PC-9 (cell line): ENCODE measurements around the gene AKAP7.

Experiments used
- CTCF ChIP-seq: fragments of 200-600 bp; sonication (generic); conservative IDR thresholded peaks from 2 replicates; pipeline ENCODE4 v1.6.1; 2017; ENCODE audit warnings: mixed run types, antibody characterized with exemption, mild to moderate bottlenecking, moderate library complexity
- EZH2 ChIP-seq: fragments of 200-600 bp; sonication (generic); IDR thresholded peaks from 2 replicates; pipeline ENCODE4 v1.8.0; 2017; ENCODE audit warnings: antibody characterized with exemption, low read depth

DNA sequence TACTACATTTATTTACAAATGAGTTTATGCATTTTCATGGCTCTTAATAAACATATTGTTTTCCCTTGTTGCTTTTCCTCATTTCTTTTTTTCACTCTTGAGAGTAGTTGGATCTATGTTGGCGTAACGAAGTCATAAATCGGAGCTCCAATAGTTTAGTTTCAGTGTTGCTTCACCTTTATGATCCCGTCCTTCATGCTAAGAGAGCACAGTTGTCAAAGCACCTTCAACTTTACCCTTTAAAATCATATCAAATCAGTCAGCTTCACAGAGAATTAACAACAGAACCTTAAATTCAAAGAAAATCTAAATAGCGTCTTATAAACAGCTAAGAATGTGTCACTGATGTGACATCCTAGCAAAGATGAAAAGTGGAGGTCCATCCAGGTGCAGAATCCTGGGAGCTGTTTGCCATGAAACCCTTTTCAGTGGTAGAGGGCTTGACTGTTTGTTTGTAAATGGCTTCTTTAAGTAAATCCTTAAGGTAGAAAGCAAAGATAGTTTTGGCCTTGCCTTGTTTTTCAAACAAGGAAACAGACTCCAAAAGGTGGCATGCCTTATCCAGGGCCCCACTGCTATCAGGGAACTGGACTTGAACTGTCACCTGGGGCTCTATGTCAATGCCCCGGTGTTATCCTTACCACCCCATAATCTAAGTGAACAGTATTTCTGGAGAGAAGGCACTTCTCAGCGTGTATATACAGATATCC, 148.4 kb downstream of the AKAP7 start:
- TF ChIP-seq CTCF (no peak), EZH2 (no peak)
